ENCODE measurements around the gene DICER1.

DNA sequence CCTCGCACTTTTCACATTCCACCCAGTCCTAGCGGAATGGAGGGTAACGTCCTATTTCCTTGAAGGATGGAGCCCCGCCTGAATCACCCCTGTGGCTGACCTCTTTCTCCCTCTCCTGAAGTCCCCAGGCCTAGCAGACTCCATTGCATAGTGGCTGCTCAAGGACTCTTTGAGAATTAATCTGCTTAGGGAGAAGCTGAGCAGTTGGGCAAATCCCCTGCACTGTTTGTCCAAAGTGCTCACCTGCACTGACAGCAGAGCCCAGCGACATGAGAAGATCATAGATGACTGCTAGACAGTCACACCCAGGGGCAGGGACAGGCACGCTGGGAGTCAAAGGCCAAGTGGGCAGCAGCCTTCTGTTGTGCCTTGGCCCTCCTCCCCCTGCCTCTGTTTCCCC, 37.7 kb upstream of the DICER1 start:
- TF ChIP-seq CTCF (optimal IDR thresholded peaks at IDR 0.05 in 1 of 3, IDR thresholded peaks at IDR 0.05 in 1 of 3, conservative IDR thresholded peaks at IDR 0.05 in 1 of 3; ENCODE audit: extremely low read depth in 1 of 3, insufficient read depth in 2 of 3, low read length in 3 of 3), result no peak
- TF ChIP-seq EZH2 (IDR thresholded peaks at IDR 0.05; ENCODE audit: low read length), result no peak
